Tibial nerve (tissue), 4 donors: ENCODE results near the gene JAM2. TPM values are rescaled to one million over a fixed set of nuclear protein-coding genes. Genes with fewer than 3 reads are reported as not detected.
"Not testable (repeated sequence)": the region's sequence is repeated elsewhere in the genome, so short reads cannot be mapped to it uniquely, and the experiment has no call there.

ENCODE experiments used
- DNase-seq, 2 donors: peaks; one replicate each; pipeline ENCODE4 v3.0.0-alpha.2; 2019; ENCODE audit warnings: low spot score in 2 of 2
- H3K27ac ChIP-seq, 4 donors: fragments of 200-600 bp; sonication (generic) in 3 of 4; one replicate each; pipeline ENCODE4 v1.5.1; 2017 to 2019; ENCODE audit warnings: mild to moderate bottlenecking in 1 of 4
- H3K27me3 ChIP-seq, 2 donors: fragments of 200-600 bp; sonication (generic) in 1 of 2; one replicate each; pipeline versions ENCODE4 v1.5.1 to v1.6.0; 2017 to 2019
- H3K36me3 ChIP-seq, 3 donors: fragments of 200-600 bp; sonication (generic); one replicate each; pipeline ENCODE4 v1.5.1; 2018 to 2019
- H3K4me1 ChIP-seq, 4 donors: fragments of 200-600 bp; sonication (generic) in 3 of 4; one replicate each; pipeline ENCODE4 v1.5.1; 2017 to 2019
- H3K4me3 ChIP-seq, 4 donors: fragments of 200-600 bp; sonication (generic) in 3 of 4; one replicate each; pipeline ENCODE4 v1.5.1; 2017 to 2019; ENCODE audit warnings: mild to moderate bottlenecking in 1 of 4, moderate library complexity in 1 of 4
- H3K9me3 ChIP-seq, 4 donors: fragments of 200-600 bp; sonication (generic) in 3 of 4; one replicate each; pipeline ENCODE4 v1.5.1; 2017 to 2019
- CTCF ChIP-seq, 5 experiments: fragments of 200-600 bp in 3 of 5; fragments of 450-650 bp in 2 of 5; sonication (generic) in 3 of 5; IDR thresholded peaks; one replicate each; pipeline ENCODE4 v1.5.1; 2016 to 2019; ENCODE audit warnings: antibody characterized with exemption in 5 of 5, mild to moderate bottlenecking in 3 of 5, moderate library complexity in 2 of 5
- EP300 ChIP-seq, 2 donors: sonication (generic); formaldehyde crosslinking; IDR thresholded peaks; one replicate each; pipeline ENCODE4 v1.6.1; 2017; ENCODE audit warnings: antibody characterized with exemption in 2 of 2, mild to moderate bottlenecking in 1 of 2
- POLR2A ChIP-seq, 2 donors: fragments of 450-650 bp; IDR thresholded peaks; one replicate each; pipeline ENCODE4 v1.6.1; 2017; ENCODE audit warnings: antibody characterized with exemption in 2 of 2, mild to moderate bottlenecking in 2 of 2, moderate library complexity in 2 of 2
- WGBS, 2 donors: methylation state at CpG; one replicate each; pipeline ENCODE4 v1.1.5; 2018; 5-methylcytosine and 5-hydroxymethylcytosine counted together
- total RNA-seq, 4 donors: library from RNA; depleted of rRNA; stranded (reverse); fragments of >200 nt; gene quantifications; one replicate each; pipeline ENCODE4 v1.1.0, GENCODE V29; 2016

The JAM2 gene
- total RNA-seq, 4 donors from 2014 or later = 20.4 to 43.5 (median 35.2) TPM

- 92 to 97% methylated on average over 1 of the region's 1 CpG for WGBS, 2 donors
- DNase-seq = no peak
- Histone ChIP-seq H3K27me3 (no peaks in the 10 kb centered on the region), H3K4me3 (no peak overlapping the region), H3K9me3 (no peaks in the 10 kb centered on the region), H3K36me3 (no peaks in the 10 kb centered on the region), H3K27ac (no peak overlapping the region), H3K4me1 (no peaks in the 10 kb centered on the region)
- no peak for TF ChIP-seq POLR2A (IDR thresholded peaks at IDR 0.05)
- no peak for TF ChIP-seq CTCF (IDR thresholded peaks at IDR 0.05)
- TF ChIP-seq EP300 (IDR thresholded peaks at IDR 0.05) = no peak
These were observed 24.6 kb upstream of the JAM2 start for GRCh38 chr21:25614441-25614840.

GRCh38 chr21:25615880-25616279 is 23.2 kb upstream of the JAM2 start:
- no peak for DNase-seq
- Histone ChIP-seq H3K9me3 (no peaks in the 10 kb centered on the region), H3K27ac (no peak overlapping the region), H3K36me3 (no peaks in the 10 kb centered on the region), H3K4me3 (no peak overlapping the region), H3K27me3 (no peaks in the 10 kb centered on the region), H3K4me1 (no peaks in the 10 kb centered on the region)
- WGBS, 2 donors = 49 to 54% methylated on average over 3 of the region's 3 CpGs
- TF ChIP-seq POLR2A (IDR thresholded peaks at IDR 0.05) (no peak), CTCF (IDR thresholded peaks at IDR 0.05) (no peak), EP300 (IDR thresholded peaks at IDR 0.05) (no peak)

- Histone ChIP-seq H3K4me1 (no peaks in the 10 kb centered on the region), H3K27me3 (no peaks in the 10 kb centered on the region), H3K4me3 (no peak overlapping the region), H3K9me3 (no peaks in the 10 kb centered on the region), H3K36me3 (no peaks in the 10 kb centered on the region), H3K27ac (no peak overlapping the region)
- no peak for DNase-seq
- no peak for TF ChIP-seq CTCF (IDR thresholded peaks at IDR 0.05)
- TF ChIP-seq POLR2A (IDR thresholded peaks at IDR 0.05) = no peak
- no peak for TF ChIP-seq EP300 (IDR thresholded peaks at IDR 0.05)
- 81 to 85% methylated on average over 2 of the region's 2 CpGs for WGBS, 2 donors
These were observed 19.9 kb upstream of the JAM2 start for GRCh38 chr21:25619198-25619597.

GRCh38 chr21:25624511-25624910 is 14.5 kb upstream of the JAM2 start:
- 74 to 84% methylated on average over 4 of the region's 4 CpGs for WGBS, 2 donors
- H3K4me3 ChIP-seq = no peak overlapping the region
- TF ChIP-seq POLR2A (IDR thresholded peaks at IDR 0.05) (no peak), EP300 (IDR thresholded peaks at IDR 0.05) (no peak), CTCF (IDR thresholded peaks at IDR 0.05) (no peak)

GRCh38 chr21:25625036-25625435 is 14.0 kb upstream of the JAM2 start:
- TF ChIP-seq EP300 (IDR thresholded peaks at IDR 0.05) (no peak), POLR2A (IDR thresholded peaks at IDR 0.05) (no peak), CTCF (IDR thresholded peaks at IDR 0.05) (no peak)
- 36 to 40% methylated on average over 1 of the region's 1 CpG for WGBS, 2 donors

More at GRCh38 chr21:25624511-25624910, 14.5 kb upstream of the JAM2 start:
- Histone ChIP-seq H3K27ac (no peak overlapping the region), H3K27me3 (no peaks in the 10 kb centered on the region), H3K36me3 (no peaks in the 10 kb centered on the region), H3K4me1 (peaks cover 0 to 4% (median 1%) of the 10 kb centered on the region in 4 donors), H3K9me3 (no peaks in the 10 kb centered on the region)
- DNase-seq = no peak

GRCh38 chr21:25625776-25626555 is 13.1 kb upstream of the JAM2 start:
- H3K36me3 ChIP-seq, DNase-seq, H3K4me1 ChIP-seq, H3K9me3 ChIP-seq, H3K27ac ChIP-seq, H3K27me3 ChIP-seq, H3K4me3 ChIP-seq: not testable (repeated sequence)
- 94 to 98% methylated on average over 11 of the region's 11 CpGs for WGBS, 2 donors

More at GRCh38 chr21:25625036-25625435, 14.0 kb upstream of the JAM2 start:
- no peaks in the 10 kb centered on the region for H3K27me3 ChIP-seq
- H3K9me3 ChIP-seq = no peaks in the 10 kb centered on the region
- no peak overlapping the region for H3K4me3 ChIP-seq
- H3K27ac ChIP-seq = no peak overlapping the region
- peaks cover 0 to 4% (median 1%) of the 10 kb centered on the region in 4 donors for H3K4me1 ChIP-seq
- DNase-seq = no peak
- H3K36me3 ChIP-seq = no peaks in the 10 kb centered on the region
